ENCODE results near the gene BRINP3. TPM values are rescaled to one million over a fixed set of nuclear protein-coding genes. Genes with fewer than 3 reads are reported as not detected.

The BRINP3 gene
- polyA plus RNA-seq, 1 experiment: 0.14 TPM

DNA sequence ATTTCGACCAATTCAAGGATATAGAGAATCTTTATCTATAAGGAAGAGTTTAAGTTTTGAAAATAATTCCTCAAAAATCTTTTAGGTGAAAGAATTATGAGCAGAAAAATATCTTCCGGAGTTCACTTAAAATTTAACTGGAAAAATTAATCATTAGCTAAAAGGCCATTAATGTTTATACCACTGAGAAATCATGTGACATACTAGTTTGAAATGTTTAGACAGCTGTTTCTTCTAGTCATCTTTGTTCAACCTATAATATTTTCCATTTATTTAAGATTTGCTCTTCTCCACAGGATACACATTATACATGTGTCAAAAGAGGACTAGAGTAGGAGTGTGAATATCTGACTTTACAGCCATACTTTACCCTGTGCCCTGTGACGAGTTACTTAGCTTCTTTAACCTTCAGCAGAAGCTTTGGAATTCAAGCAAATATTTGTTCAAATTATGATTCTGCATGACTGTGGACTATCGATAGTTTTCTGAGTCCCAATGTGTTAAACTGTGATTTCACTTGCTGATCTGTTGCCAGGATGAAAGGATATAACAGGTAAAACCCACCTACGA, 374.8 kb downstream of the BRINP3 start:
- Histone ChIP-seq H3K27ac (ENCODE audit: low read depth, low read length) (no peak overlapping the region), H3K9me3 (ENCODE audit: control insufficient read depth, insufficient read depth, low read length) (no peaks in the 10 kb centered on the region), H3K4me3 (ENCODE audit: low read depth, low read length) (no peak overlapping the region), H3K27me3 (ENCODE audit: control insufficient read depth, insufficient read depth, low read length) (no peaks in the 10 kb centered on the region)
- ChIA-PET POLR2A (no interaction called here), CTCF (no interaction called here)
- no peak for DNase-seq (ENCODE audit: low read depth, low spot score)
- TF ChIP-seq CTCF (IDR thresholded peaks at IDR 0.05; ENCODE audit: low read depth, low read length): no peak

DNA sequence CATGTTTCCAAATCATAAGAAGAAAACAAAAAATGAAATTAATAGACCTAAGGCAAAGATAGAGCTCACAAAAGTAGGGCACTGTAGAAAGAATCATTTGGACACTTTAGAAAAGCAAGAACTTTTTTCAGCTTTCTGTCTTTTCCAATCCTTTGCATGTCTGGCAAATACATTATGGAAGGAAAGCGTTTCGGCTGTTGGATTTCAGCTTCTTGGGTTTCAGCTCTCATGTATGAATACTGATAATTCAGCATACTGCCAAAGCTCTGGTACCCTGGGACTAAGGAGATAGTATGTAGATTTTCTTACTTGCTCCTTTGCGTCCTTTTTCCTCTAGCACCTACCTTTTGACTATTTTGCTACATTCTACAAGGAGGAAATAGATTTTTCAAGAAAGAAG, 375.9 kb downstream of the BRINP3 start:
- ChIA-PET POLR2A (no interaction called here), CTCF (no interaction called here)
- no peak for TF ChIP-seq CTCF (IDR thresholded peaks at IDR 0.05; ENCODE audit: low read depth, low read length)
- H3K9me3 ChIP-seq (ENCODE audit: control insufficient read depth, insufficient read depth, low read length): no peaks in the 10 kb centered on the region
- H3K4me3 ChIP-seq (ENCODE audit: low read depth, low read length): no peak overlapping the region
- no peak for DNase-seq (ENCODE audit: low read depth, low spot score)
- H3K27me3 ChIP-seq (ENCODE audit: control insufficient read depth, insufficient read depth, low read length): no peaks in the 10 kb centered on the region
- no peak overlapping the region for H3K27ac ChIP-seq (ENCODE audit: low read depth, low read length)

DNA sequence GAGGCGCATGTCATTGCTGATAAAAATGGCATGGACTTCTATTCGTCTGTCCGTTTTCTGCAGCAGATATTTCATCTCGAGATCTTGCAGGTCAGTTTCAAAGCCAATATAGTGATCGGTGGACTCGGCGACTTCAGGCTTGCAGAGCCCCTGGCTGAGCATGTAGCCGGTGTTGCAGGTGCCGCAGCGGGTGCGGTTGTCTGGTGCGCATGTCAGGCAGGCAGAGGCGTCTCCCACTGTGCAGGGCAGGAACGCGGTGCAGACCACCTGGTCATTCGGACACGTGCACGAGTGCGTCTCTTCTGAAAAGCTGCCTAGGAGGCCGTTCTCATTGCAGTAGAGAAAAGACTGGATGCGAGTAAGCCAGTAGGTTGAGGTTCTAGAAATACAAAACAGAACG, 378.9 kb downstream of the BRINP3 start:
- CTCF ChIA-PET: no interaction called here

DNA sequence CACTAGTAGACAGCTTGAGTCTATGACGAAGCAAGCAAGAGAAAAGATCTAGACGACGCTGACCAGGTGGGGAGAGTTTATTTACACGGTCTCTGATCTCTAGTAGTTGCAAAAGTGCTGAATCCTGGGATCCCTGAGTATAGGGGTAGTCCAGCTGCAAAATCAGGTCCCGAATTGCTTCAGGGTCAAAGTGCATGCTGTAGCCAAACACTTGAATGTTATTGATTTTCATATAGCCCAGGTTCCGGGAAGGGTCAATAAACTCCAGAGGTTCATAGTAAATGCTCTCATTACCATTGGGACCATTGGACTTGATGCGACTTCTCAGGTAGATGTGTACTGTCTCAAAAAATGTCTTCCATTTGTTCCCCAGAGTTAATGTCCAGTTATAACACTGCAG, 379.6 kb downstream of the BRINP3 start:
- no peak for DNase-seq (ENCODE audit: low read depth, low spot score)
- Histone ChIP-seq H3K4me3 (ENCODE audit: low read depth, low read length) (no peak overlapping the region), H3K9me3 (ENCODE audit: control insufficient read depth, insufficient read depth, low read length) (no peaks in the 10 kb centered on the region), H3K27me3 (ENCODE audit: control insufficient read depth, insufficient read depth, low read length) (no peaks in the 10 kb centered on the region), H3K27ac (ENCODE audit: low read depth, low read length) (no peak overlapping the region)
- no peak for TF ChIP-seq CTCF (IDR thresholded peaks at IDR 0.05; ENCODE audit: low read depth, low read length)
- POLR2A ChIA-PET: no interaction called here
- CTCF ChIA-PET: no interaction called here

More for the DNA sequence above, 378.9 kb downstream of the BRINP3 start:
- Histone ChIP-seq H3K27me3 (ENCODE audit: control insufficient read depth, insufficient read depth, low read length) (no peaks in the 10 kb centered on the region), H3K27ac (ENCODE audit: low read depth, low read length) (no peak overlapping the region), H3K9me3 (ENCODE audit: control insufficient read depth, insufficient read depth, low read length) (no peaks in the 10 kb centered on the region), H3K4me3 (ENCODE audit: low read depth, low read length) (no peak overlapping the region)
- DNase-seq (ENCODE audit: low read depth, low spot score): no peak
- POLR2A ChIA-PET: no interaction called here
- TF ChIP-seq CTCF (IDR thresholded peaks at IDR 0.05; ENCODE audit: low read depth, low read length): no peak

- Histone ChIP-seq H3K27ac (ENCODE audit: low read depth, low read length) (no peak overlapping the region), H3K4me3 (ENCODE audit: low read depth, low read length) (no peak overlapping the region), H3K27me3 (ENCODE audit: control insufficient read depth, insufficient read depth, low read length) (no peaks in the 10 kb centered on the region), H3K9me3 (ENCODE audit: control insufficient read depth, insufficient read depth, low read length) (no peaks in the 10 kb centered on the region)
- TF ChIP-seq CTCF (IDR thresholded peaks at IDR 0.05; ENCODE audit: low read depth, low read length): no peak
- CTCF ChIA-PET: no interaction called here
- POLR2A ChIA-PET: no interaction called here
- DNase-seq (ENCODE audit: low read depth, low spot score): no peak
Observed at GRCh38 chr1:190095596-190095995, 382.1 kb downstream of the BRINP3 start.

Measured in AG04450 (cell line).